Vagina (tissue), 2 donors: ENCODE results near the gene HDAC7. TPM values are rescaled to one million over a fixed set of nuclear protein-coding genes. Genes with fewer than 3 reads are reported as not detected.

Experiments used
- DNase-seq, 2 donors: peaks; one replicate each; pipeline ENCODE4 v3.0.0-alpha.2; 2017; ENCODE audit errors: extremely low spot score in 2 of 2
- H3K27ac ChIP-seq: fragments of 200-600 bp; sonication (generic); one replicate; pipeline ENCODE4 v1.5.1; 2019
- H3K27me3 ChIP-seq: fragments of 200-600 bp; sonication (generic); one replicate; pipeline ENCODE4 v1.5.1; 2019
- H3K36me3 ChIP-seq, 2 donors: fragments of 200-600 bp; sonication (generic); one replicate each; pipeline ENCODE4 v1.5.1; 2017 to 2019
- H3K4me1 ChIP-seq: fragments of 200-600 bp; sonication (generic); one replicate; pipeline ENCODE4 v1.5.1; 2019
- H3K4me3 ChIP-seq, 2 donors: fragments of 200-600 bp; sonication (generic); 1 replicate in 1 of 2; 2 replicates in 1 of 2; pipeline ENCODE4 v1.5.1; 2016 to 2019
- H3K9me3 ChIP-seq: fragments of 200-600 bp; sonication (generic); one replicate; pipeline ENCODE4 v1.5.1; 2019
- POLR2A ChIP-seq, 2 donors: fragments of 450-650 bp; IDR thresholded peaks; one replicate each; pipeline ENCODE4 v1.6.1; 2017; ENCODE audit warnings: antibody characterized with exemption in 2 of 2, mild to moderate bottlenecking in 2 of 2, moderate library complexity in 2 of 2
- POLR2AphosphoS5 ChIP-seq, 2 donors: sonication (generic); formaldehyde crosslinking; IDR thresholded peaks; one replicate each; pipeline ENCODE4 v1.9.0; 2017; ENCODE audit warnings: antibody characterized with exemption in 2 of 2, mild to moderate bottlenecking in 2 of 2, low read depth in 1 of 2; ENCODE audit not compliant: insufficient read depth in 1 of 2
- intact Hi-C: fragments of 100-400 bp; cut with DNase I; formaldehyde crosslinking; loops from one replicate; pipeline ENCODE4 v1.15.1; 2023
- total RNA-seq: library from RNA; depleted of rRNA; stranded (reverse); fragments of >200 nt; gene quantifications from one replicate; pipeline ENCODE4 v1.2.3, GENCODE V29; 2016
- TF ChIP-seq, protein P1 (sequence below), 3 experiments: fragments of 450-650 bp in 2 of 3; fragments of 200-600 bp in 1 of 3; sonication (generic) in 1 of 3; IDR thresholded peaks; one replicate each; pipeline ENCODE4 v1.5.1; 2017 to 2019; ENCODE audit warnings: antibody characterized with exemption in 3 of 3, mild to moderate bottlenecking in 2 of 3, moderate library complexity in 2 of 3

Gene HDAC7
- total RNA-seq, 1 donor from 2014 or later = 67.0 TPM

DNA sequence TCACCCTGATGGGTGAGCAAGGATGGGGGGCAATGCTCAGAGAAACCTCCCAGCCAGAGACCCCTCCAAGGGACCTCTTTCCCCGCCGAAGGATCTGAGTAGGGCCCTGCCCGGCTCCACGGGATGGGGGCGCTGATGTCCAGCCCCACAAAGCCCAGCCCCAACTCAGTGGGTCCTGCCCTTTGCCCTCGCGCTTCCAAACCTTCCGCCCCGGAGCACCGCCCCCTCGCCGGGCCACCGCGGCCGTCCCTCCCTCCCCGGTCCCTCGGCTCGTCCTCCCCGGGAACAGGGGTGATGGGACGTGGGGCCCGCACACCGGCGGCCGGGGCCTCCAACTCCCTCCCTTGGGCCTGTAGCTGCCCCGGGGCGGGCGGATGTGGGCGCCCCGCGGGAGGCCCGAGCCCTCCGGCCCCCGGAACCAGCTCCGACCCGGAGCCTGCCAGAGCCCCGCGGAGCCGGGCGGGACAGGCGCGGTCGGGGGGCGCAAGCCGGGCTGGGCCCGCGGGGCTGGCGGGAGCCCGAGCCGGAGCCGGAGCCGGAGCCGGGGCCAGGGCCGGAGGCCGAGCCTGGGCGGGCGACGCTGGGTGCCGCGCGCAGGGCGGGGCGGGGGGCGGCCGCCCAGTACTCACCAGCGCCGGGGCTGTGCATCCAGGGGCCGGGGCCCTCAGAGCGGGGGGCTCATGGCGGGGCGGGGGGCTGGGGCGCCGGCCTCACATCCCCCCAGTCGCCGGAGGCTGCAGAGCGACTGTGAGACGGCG lies 386 bp downstream of the HDAC7 start:
- no peaks in the 10 kb centered on the region for H3K27me3 ChIP-seq
- no peaks in the 10 kb centered on the region for H3K9me3 ChIP-seq
- intact Hi-C loops = no loop called here
- H3K36me3 ChIP-seq = no peaks in the 10 kb centered on the region
- H3K27ac ChIP-seq = peak overlapping the region; percentile 99
- TF ChIP-seq POLR2AphosphoS5 (IDR thresholded peaks at IDR 0.05; ENCODE audit: insufficient read depth in 1 of 2, low read depth in 1 of 2) (no peak), POLR2A (IDR thresholded peaks at IDR 0.05) (peak in 1 of 2 donors; percentile 14)
- TF ChIP-seq, protein P1, sequence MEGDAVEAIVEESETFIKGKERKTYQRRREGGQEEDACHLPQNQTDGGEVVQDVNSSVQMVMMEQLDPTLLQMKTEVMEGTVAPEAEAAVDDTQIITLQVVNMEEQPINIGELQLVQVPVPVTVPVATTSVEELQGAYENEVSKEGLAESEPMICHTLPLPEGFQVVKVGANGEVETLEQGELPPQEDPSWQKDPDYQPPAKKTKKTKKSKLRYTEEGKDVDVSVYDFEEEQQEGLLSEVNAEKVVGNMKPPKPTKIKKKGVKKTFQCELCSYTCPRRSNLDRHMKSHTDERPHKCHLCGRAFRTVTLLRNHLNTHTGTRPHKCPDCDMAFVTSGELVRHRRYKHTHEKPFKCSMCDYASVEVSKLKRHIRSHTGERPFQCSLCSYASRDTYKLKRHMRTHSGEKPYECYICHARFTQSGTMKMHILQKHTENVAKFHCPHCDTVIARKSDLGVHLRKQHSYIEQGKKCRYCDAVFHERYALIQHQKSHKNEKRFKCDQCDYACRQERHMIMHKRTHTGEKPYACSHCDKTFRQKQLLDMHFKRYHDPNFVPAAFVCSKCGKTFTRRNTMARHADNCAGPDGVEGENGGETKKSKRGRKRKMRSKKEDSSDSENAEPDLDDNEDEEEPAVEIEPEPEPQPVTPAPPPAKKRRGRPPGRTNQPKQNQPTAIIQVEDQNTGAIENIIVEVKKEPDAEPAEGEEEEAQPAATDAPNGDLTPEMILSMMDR (IDR thresholded peaks at IDR 0.05) = peak in 1 of 3 experiments; percentile 16
- peak overlapping the region; percentile 79 to 96 for H3K4me3 ChIP-seq
- H3K4me1 ChIP-seq = peaks cover 84% of the 10 kb centered on the region
- no peak for DNase-seq

DNA sequence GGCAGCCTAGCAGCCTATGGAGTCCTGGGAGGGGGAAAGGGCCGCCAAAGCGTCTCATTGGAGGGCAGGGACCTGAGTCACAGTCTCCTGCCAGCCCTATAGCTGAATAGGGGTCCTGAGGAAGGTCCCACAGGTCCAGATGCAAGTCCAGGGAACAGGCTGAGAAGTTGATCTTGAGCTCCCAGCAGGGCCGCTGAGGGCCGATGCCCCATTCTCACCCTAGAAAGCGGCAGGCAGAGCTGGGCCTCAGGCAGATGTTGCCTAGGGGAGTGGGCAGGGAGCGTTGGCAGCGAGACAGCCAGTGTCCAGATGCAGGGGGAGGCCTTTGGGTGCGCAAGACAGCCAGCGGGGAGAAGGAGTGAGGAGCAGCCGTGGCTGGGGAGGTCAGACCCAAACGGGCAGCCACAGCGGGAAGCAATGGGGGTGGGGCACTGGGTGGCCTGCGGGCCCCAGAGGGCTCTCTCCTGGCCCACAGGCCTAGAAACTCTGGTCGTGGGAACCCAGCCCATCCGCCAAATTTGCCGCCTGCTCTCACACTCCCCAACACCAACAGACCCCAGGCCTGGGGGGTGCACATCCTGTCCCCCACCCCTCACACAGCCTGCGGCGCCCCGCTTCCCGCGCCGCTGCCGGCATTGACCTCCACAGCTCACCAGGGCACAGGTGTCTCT lies 1.1 kb downstream of the HDAC7 start:
- Histone ChIP-seq H3K9me3 (no peaks in the 10 kb centered on the region), H3K4me3 (peak overlapping the region; percentile 79 to 96)
- DNase-seq = no peak

GRCh38 chr12:47818007-47818376 lies 1.7 kb downstream of the HDAC7 start:
- H3K4me3 ChIP-seq = peak overlapping the region; percentile 79 to 96
- no peak for DNase-seq
- no peak for TF ChIP-seq POLR2AphosphoS5 (IDR thresholded peaks at IDR 0.05; ENCODE audit: insufficient read depth in 1 of 2, low read depth in 1 of 2)
- TF ChIP-seq POLR2A (IDR thresholded peaks at IDR 0.05) = no peak
- TF ChIP-seq, protein P1 (IDR thresholded peaks at IDR 0.05) = no peak
- no peaks in the 10 kb centered on the region for H3K36me3 ChIP-seq
- H3K27me3 ChIP-seq = no peaks in the 10 kb centered on the region
- intact Hi-C loops = no loop called here
- H3K4me1 ChIP-seq = peaks cover 84% of the 10 kb centered on the region
- H3K27ac ChIP-seq = peak overlapping the region; percentile 99
- no peaks in the 10 kb centered on the region for H3K9me3 ChIP-seq

More for the DNA sequence above, 1.1 kb downstream of the HDAC7 start:
- Histone ChIP-seq H3K27me3 (no peaks in the 10 kb centered on the region), H3K4me1 (peaks cover 84% of the 10 kb centered on the region), H3K36me3 (no peaks in the 10 kb centered on the region), H3K27ac (peak overlapping the region; percentile 99)
- intact Hi-C loops = no loop called here
- TF ChIP-seq, protein P1 (IDR thresholded peaks at IDR 0.05) = no peak
- TF ChIP-seq POLR2A (IDR thresholded peaks at IDR 0.05) (no peak), POLR2AphosphoS5 (IDR thresholded peaks at IDR 0.05; ENCODE audit: insufficient read depth in 1 of 2, low read depth in 1 of 2) (peak in 1 of 2 donors; percentile 48)

DNA sequence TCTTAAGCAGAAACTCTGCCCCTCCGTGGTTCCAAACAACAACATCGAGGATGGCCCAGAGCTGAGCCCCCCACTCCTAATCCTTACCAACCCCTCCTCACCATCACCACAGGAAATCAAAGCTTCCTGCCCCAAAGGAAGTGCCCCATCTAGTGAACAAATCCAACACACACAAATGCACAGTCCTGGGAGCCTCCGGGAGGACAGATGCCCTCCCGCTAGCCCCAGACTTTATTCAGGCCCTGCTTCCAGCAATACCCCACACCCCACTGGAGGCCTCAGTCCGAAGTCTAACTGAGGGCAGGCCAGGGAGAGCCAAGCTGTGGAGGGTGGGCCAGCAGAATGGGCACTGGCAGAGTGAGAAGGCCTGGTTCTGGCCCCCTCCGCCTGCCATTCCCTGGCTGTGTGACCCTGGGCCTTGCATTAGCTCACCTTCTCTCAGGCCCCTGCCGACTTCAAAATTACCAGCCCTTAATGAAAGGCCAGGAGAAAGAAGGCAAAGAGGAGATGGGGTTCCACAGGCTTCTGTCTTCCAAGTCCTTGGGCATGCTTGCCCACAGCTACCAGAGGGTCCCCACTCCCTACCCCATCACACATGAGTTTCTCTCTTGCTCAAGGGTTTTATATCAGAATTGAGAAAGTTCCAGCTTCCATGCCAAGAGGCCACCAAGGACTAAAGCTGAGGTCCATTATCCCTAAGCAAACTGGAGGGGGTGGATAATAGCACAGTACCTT lies 2.3 kb downstream of the HDAC7 start:
- Histone ChIP-seq H3K9me3 (no peaks in the 10 kb centered on the region), H3K27me3 (no peaks in the 10 kb centered on the region), H3K4me3 (peak overlapping the region; percentile 79 to 96), H3K4me1 (peaks cover 84% of the 10 kb centered on the region), H3K36me3 (no peaks in the 10 kb centered on the region), H3K27ac (peak overlapping the region; percentile 99)
- intact Hi-C loops = no loop called here
- TF ChIP-seq, protein P1 (IDR thresholded peaks at IDR 0.05) = no peak
- DNase-seq = no peak
